ENCODE data around the gene TAS1R1. TPM values are rescaled to one million over a fixed set of nuclear protein-coding genes. Genes with fewer than 3 reads are reported as not detected.
A peak's percentile ranks its signal among the peaks of the same experiment; 100 is the strongest.
"Not testable (repeated sequence)": the region's sequence is repeated elsewhere in the genome, so short reads cannot be mapped to it uniquely, and the experiment has no call there.

The TAS1R1 gene
- total RNA-seq, 1 experiment from 2014 or later: not detected

GRCh38 chr1:6599141-6599975, 44.3 kb downstream of the TAS1R1 start:
- no TSS peak for BruUV-seq (replicated peaks)
- H3K4me1 ChIP-seq (ENCODE audit: control insufficient read depth, insufficient read depth, low read length): peaks cover 24% of the 10 kb centered on the region
- in situ Hi-C loops (cut with HindIII; ENCODE audit: low pct_unique_long_range_greater_than_20kb, low sequenced_read_pairs) (no loop called here), intact Hi-C loops (cut with micrococcal nuclease; ENCODE audit: unreplicated experiment) (no loop called here)
- no peak overlapping the region for H3K27ac ChIP-seq (ENCODE audit: low read length)
- ATAC-seq: no peak
- ChIA-PET CTCF (interaction anchor here (0.6 kb wide), 1 partner anchor 20 kb away, joined by 3 read pairs; the partner anchor contains the start of gene ZBTB48), POLR2A (no interaction called here)
- TF ChIP-seq POLR2AphosphoS5 (IDR thresholded peaks at IDR 0.05; ENCODE audit: low read depth, low read length): no peak
- TF ChIP-seq CTCF (IDR thresholded peaks at IDR 0.05): no peak
- TF ChIP-seq SIN3A (IDR thresholded peaks at IDR 0.05; ENCODE audit: borderline replicate concordance, insufficient read depth, low read depth, low read length): no peak
- no peak for TF ChIP-seq REST (IDR thresholded peaks at IDR 0.05; ENCODE audit: insufficient read depth in 1 of 2, low read depth in 2 of 2, low read length in 1 of 2)
- no peak for TF ChIP-seq TCF7L2 (IDR thresholded peaks at IDR 0.05; ENCODE audit: low read depth, low read length)
- H3K36me3 ChIP-seq (ENCODE audit: control insufficient read depth, insufficient read depth, low read length): no peaks in the 10 kb centered on the region; the same call in 1 of the 2 replicates
- no peak for DNase-seq (ENCODE audit: low read depth, low spot score)
- H3K27me3 ChIP-seq (ENCODE audit: control insufficient read depth, insufficient read depth, low read length): no peaks in the 10 kb centered on the region
- H3K4me3 ChIP-seq (ENCODE audit: low read depth in 2 of 2, low read length in 2 of 2): peak overlapping the region in 1 of 2 experiments; percentile 96; a peak in 2 of 4 replicates
- H3K9me3 ChIP-seq (ENCODE audit: control insufficient read depth, insufficient read depth, low read depth, low read length): no peaks in the 10 kb centered on the region

GRCh38 chr1:6599991-6600390, 44.9 kb downstream of the TAS1R1 start:
- H3K36me3 ChIP-seq (ENCODE audit: control insufficient read depth, insufficient read depth, low read length); CTCF ChIA-PET; intact Hi-C loops (cut with micrococcal nuclease; ENCODE audit: unreplicated experiment); H3K9me3 ChIP-seq (ENCODE audit: control insufficient read depth, insufficient read depth, low read depth, low read length); POLR2A ChIA-PET; ATAC-seq; H3K27ac ChIP-seq (ENCODE audit: low read length); BruUV-seq (replicated peaks); H3K27me3 ChIP-seq (ENCODE audit: control insufficient read depth, insufficient read depth, low read length); in situ Hi-C loops (cut with HindIII; ENCODE audit: low pct_unique_long_range_greater_than_20kb, low sequenced_read_pairs); DNase-seq (ENCODE audit: low read depth, low spot score): not testable (repeated sequence)
- Histone ChIP-seq H3K4me1 (ENCODE audit: control insufficient read depth, insufficient read depth, low read length) (peaks cover 27% of the 10 kb centered on the region), H3K4me3 (ENCODE audit: low read depth in 2 of 2, low read length in 2 of 2) (peak overlapping the region; percentile 61 to 96)

All from Panc1 (cell line).